Activated naive CD4-positive, alpha-beta T cell treated with Interleukin-2 at 50 U/mL for 16 hours (primary cell): ENCODE measurements around the gene KIF12.
"Not testable (repeated sequence)": the region's sequence is repeated elsewhere in the genome, so short reads cannot be mapped to it uniquely, and the experiment has no call there.

Experiments used
- DNase-seq: peaks from one replicate; pipeline ENCODE4 v3.0.0-alpha.2; 2020

KIF12 gene

DNA sequence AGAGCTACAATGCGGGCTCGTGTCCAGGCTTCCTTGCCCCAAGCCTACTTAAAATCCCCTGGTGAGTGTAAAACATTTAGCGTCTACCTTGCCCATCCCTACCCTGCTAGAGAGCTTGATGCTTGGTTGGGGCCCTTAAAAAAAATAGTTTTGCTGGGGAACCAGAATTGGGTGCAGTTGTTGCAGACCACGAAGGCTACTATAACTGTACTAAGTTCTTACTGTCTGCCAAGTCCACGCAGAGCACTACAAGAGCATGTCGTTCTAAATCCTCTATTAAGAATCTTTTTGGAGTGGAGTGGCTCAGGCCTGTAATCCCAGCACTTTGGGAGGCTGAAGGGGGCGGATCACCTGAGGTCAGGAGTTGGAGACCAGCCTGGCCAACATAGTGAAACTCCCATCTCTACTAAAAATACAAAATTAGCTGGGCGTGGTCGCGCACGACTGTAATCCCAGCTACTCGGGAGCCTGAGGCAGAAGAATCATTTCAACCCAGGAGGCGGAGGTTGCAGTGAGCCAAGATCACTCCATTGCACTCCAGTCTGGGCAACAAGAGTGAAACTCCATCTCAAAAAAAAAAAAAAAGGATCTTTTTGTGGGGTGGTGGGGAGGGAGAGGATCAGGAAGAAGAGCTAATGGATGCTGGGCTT, 16.2 kb downstream of the KIF12 start:
- DNase-seq: not testable (repeated sequence)

DNA sequence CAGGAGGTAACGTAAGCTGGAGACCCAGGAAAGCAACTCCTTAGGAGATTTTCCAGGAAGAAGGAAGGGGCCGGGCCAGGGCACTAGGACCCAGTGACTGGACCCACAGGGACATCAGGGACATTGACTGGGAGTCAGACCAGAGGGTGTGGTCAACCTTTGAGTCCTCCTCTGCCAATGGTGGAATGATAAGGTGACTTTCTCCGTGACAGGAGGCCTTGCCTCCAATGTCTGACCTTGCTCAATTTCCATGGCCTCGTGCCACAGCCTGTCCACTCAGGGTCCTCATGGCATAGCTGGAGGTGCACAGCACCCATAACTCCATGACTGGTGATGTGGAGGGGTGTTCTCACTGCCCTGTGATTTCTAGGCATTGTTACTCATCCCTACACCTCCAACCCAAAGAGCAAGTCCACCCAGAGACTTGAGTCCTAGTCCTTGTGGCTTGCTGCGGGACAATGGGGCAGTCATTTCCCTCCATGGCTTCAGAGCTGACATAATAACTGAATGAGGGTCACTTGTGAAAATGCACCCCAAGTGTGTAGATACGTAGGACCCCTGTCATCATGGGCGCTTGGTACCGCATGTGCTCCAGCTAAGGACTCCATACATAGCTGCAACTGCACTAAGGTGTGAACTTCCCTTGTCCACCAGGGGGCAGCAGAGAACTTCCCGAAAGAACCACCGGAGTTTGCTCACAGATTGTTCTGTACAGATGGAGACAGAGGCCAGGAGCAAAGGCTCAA, 16.9 kb downstream of the KIF12 start:
- DNase-seq: peak; percentile 76

DNA sequence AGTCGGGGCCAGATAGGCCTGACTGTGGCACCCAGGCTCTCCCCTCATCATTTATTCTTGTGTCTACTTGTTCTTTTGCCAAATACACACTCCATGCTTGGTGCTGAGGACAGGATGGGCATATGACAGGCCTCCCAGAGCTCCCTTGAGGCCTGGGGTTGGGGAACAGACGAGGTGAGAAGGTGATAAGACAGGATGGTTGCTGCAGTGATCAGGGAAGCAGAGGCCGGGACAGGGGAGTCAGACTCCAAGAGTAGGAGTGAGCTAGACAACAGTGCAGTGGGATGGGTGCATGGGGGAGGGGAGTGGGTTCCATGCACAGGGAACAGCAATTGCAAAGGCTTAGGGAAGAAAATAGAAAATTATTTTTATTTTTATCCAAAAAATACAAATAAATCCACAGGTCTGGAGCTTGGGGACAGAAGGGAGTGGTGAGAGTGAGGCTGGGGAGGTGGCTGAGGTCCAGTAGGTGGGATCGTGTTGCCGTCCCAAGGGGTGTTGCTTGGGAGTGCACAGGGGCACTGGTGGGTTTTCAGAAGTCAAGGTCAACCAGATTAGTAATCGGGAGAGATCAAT, 17.6 kb downstream of the KIF12 start:
- DNase-seq: no peak

DNA sequence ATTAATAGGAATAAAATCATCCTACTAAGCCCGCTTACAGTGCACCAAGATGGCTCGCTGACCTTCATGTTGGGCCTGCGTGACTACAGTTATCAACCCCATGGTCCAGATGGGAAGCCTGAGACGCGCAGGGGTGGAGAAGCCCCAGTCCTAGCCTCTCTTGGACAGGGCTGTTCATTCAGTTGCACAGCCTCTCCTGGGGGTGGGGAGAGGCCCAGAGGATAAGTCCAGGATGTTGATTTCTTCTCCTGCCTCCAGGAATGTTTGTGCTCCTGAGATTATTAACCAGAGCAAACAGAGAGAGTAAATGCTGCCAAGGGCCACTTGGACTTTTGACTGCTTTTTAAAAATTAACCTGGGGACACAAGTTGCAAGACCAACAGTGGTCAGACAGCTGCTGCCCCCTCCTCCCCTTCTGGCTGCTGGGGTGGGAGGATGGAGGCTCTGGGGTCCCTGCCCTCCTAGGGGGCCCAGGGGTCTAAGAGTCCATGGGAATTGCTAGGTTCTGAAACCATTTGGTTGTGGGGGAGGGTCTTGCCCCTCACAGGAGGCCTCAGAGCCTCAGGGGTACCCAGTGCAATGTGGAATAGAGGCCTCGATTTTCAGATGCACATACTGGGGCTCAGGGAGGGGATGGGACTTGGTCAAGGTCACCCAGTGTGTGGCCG, 18.2 kb downstream of the KIF12 start:
- DNase-seq: no peak

DNA sequence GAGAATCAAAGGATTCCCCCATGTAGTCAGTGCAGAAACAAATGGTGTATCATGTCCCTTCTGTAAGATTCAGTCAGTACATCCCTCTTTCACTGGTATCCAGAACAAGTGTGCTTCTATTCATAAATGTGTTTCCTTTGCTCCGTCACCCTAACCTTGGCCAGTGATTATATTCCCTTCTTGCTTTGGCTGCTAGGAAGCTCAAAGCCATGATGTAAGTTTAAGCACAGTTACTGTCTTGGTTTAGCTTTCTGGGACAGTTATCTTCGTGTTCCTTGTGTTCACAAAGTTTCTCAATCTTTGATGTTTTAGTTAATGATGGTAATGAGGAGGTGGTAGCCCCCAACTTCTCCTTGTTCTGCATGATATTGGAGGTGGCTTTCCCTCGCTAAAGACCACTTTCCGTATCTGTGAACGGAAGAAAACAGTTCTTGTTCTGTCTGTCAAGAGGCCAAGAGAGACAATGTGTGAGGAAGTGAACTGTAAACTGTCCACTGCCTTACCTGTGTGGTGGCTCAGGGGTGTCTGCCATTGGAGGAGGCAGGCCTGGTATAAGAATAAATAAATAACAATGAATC, 18.8 kb downstream of the KIF12 start:
- DNase-seq: no peak

DNA sequence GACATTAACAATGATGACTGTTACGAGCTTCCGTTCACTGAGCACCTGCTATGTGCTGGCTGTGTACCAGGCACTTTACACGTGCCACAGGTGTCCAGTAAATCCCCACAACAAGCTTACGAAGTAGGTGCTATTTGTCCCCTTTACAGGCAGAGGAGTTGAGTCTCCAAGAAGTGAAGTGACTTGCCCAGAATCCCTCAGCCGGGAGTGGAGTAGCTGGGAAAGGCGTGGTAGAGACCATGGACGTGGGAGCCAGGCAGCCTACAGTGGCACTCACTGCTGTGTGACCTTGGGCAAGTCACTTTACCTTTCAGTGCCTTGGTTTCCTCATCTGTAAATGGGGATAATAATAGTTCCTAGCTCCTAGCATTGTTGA, 20.3 kb downstream of the KIF12 start:
- no peak for DNase-seq

DNA sequence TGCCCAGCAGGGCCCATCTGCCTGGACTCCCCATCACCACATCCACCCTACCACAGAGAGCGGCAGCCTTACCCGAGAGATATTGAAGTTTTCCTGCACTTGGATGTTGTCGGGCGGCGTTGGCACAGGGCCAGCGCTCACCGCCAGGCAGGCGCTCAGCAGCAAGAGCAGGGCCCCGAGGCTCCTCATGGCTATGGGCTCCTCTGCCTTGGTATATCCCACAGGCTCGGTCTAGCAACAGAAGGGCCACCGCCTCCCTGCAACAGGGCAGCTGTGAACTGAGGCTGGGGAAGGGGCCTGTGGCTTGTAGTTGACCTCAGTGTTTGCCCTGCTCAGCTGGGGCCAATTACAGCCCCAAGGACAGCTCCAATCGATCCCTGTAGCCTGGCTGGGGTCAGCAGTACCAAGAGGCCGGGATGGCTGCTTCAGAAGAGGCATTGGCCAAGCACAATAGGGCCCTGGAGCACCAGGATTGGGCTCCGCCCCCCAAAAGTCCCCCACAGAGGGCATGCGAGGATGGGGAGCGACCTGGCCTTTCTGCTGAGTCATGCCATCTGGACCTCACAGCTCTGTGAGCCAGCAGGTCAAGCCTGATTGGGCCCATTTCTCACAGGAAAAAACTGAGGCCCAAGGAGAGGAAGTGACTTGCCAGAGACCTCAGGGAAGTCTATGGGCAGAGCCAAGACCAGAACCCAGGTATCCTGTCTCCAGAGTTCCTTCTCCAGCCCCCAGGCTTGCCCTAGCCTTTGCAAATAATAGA, 20.9 kb downstream of the KIF12 start, which contains the start of gene AMBP:
TSS of gene AMBP (minus strand) at position 280 of the 760 bp plus-strand sequence. CDS start at position 189, 91 bp downstream.
- no peak for DNase-seq

DNA sequence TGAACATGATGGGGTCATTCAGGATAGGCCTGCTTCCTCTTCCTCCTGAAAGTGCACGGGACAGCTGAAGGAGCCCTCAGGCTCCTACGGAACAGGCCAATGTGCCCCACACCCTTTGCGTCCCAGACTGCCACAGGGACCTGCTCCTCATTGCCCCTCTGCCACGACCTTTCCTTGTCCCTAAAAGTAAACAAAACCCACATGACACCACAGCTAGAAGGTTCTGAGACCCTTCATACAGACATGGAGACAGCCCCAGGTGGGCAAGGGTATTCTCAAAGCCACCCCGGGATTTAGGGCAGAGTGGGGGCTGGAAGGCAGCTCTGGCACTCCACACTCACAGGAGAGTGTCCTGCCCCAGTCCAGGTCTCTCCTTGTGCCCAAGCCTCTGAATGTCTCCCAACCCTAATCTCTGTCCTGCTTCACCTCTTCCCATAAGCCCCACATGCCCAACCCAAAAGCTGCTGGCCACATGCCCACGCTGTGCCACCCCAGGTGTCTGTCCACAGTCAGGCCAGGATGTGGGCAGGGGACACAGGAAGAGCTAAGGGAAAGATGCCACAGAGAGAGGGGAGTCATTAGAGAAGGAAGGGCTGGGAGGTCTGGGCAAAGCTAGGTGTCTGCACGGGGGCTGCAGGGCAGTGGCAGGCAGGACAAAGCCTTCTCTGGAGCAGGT, 21.8 kb downstream of the KIF12 start:
- DNase-seq: no peak

DNA sequence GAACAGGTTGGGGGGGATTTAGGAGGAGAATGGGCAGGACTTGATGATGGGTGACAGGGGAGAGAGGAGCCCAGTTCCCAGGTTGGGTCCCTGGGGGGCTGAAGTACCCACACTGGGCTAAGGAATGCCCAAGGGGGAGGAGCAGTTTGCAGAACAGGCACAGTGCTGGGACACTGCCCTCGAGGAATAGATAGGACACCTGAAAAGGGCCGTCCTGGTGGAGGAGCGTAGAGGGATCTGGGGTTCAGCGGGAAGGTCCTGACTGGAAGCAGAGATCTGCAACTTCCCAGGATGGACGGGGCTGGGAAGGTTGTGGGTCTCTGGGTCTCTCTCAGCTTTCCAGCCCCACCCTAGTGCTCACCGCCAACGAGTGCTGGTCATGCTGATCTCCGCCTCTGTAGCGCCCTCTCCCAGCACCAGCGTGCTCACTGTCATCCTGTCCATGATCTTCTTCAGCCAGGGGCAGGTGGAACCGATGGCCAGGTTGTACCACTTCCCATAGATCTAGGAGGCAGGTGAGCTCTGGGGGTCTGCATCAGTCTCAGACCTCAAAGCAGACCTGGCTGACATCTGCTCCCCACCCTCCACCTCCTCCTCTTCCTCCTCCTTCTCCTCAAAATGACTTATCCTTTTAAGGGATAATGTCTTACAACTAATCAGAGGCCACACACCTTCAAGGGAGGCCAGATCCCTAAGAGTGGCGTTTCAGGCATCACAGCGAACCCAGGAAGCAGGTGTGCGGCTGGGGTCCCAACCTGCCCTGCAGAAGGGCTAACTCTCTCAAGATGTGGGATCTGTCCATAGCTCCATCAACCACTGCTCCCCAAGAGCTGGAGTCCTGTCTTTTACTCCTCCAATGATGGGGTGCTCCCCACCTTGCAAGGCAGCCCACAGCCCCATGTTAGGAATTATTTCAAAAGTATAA, 22.6 kb downstream of the KIF12 start:
- DNase-seq: no peak

DNA sequence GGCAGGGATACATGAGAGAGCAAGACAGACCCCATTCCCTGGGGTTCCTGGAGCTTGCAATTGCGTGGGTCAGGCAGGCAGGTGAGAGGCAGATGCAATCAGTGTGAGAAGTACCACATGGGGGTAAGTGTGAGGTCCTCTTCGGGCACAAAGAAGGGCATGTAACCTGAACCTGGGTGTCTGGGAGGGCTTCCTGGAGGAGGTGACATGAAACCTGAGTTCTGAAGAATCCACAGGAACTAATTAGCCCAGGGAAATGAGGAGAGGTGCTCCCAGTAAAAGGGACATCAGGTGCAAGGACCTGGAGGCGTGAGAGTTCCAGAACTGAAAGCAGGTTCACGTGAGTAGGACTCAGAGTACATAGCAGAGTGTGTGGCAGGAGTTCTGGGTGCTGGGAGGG, 23.5 kb downstream of the KIF12 start:
- DNase-seq: no peak

DNA sequence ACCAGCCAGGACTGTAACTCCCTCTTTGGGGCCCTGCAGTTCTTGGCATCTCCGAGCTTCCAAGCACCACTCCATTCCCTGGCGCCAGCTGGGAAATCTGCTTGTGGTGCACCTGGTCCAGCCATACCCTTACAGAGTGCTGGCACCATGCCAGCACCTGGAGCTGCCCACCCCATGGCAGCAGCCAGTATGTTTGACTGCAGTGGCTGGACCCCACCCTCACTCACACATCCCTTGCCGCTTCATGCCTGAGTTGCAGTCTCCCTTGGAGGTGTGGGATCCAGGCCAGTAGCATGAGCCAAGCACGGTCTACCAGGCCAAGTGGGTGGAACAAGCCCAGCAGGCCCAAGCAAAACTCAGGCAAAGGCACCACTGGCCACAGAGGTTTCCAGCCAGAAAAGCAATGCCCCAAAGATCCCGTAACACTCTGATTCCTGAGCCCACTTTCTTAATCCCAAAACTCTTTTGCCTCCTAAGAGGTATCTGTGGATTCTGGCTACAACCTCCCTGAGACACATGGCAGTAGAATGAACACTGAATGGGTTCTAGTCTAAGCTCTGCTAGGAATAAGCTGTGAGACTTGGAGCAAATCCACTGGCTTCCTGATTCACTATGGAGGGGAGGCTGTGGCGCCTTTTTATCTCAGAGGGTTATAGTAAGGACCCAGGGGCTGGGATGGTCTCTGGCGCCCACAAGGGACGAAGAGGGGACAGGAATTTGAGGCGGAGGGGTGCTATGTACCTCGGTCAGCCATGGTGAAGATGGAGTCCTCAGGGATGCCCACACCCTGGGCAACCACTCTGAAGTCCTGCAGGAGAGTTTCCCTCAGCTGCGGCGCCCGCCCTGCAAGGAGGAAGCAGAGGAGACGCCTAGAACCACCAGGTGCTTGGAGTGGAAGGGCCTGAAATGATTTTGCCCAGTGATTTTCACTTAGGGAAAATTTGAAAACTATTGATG, 26.6 kb downstream of the KIF12 start:
- no peak for DNase-seq

DNA sequence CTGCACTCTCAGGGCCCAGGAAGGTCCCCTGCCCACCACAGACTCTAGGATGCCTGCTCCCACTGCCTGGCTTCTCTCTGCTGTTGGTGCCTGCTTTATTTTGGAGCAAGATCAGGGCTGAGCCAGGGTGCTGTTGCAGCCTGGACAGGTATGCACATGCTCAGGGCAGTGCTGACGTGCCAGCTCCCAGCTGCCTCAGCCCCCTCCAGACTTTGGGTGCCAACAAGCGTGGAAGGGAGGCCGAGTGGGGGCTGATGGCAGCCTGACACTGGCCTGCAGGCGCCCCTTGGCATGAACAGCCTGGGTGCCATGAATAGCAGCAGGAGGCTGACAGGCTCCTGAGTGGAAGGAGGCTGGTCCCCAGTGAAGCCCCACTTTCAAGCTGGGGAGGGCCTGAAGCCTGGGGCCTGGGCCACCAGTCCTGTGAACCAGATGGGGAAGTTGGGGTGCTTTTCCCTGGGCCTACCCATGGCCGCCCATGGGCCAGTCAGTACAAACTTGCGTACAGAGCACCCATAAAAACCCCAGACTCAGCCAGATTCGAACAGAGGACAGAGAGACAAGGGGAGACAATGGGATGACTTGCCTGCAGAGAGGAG, 27.8 kb downstream of the KIF12 start:
- no peak for DNase-seq

DNA sequence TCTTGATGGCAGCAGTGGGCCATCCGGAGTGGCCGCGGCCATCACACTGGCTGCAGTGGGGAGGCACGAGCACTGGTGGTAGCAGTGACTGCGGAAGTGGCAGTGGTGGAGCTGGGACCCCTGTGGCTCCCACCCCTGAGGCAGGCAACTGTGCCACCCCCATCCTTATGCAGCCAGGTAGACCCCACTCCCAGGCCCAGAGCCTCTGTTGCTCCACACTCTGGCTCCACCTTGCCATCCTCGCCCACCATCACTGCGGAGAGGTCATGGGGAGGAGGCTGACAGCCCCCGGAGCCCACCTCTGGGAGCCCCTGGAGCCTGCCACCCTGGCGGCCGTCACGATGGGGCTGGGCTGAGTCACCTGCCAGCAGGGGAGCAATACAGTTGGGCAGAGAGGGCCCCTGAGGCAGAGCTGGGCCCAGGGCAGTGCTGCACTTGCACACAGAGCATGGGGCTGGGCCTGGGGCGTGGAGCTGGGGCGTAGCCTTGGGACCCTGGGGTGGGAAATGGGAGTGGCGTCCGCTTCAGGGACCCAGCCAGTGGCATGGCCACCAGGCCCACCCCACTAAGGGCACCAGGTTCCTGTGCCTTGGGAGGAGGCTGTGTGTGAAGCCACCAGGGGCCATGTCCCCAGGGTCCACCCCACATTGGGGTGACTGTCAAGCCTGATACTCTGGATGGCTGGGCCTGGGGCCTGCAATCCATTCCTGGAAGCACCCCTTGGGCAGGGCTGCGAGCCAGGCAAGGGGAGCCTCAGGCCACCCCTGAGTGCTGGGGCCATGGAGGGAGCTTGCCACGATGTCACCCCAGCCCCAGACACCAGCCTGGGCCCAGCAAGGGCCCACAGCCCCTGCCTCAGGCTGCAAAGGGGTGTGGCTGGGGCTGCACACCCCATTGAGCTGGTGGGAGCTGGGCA, 28.6 kb downstream of the KIF12 start:
- DNase-seq: no peak

DNA sequence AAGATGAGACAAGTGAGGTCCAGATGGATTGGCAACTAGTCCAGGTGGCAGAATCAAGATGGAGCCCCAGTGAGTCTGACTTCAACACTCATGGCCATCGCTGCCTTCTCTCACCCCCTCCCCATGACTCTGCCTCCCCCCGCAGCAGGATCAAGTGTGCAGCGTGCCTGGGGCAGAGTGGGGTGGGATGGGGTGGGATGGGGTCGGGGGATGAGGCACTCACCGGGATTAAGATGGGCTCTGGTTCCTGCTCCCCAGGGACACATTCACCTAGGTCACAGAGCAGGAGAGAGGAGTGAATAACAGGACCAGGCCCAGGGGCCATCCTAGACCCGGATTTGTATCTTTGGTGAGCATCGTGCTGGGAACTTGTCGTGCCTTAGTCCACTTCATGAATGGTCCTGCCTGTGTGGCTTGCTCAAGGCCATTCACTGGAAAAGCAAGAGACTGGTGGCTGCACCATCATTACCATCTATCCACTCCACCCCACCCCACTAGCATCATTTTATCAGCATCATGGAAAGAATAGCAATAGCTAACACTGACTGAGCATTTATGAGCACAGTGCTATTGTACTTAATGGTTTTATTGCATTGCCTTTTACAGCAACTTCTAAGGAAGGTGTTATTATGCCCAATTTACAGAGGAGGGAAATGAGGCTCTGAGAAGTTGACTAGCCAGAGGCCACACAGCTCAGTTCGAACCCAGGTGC, 29.5 kb downstream of the KIF12 start:
- DNase-seq: no peak

DNA sequence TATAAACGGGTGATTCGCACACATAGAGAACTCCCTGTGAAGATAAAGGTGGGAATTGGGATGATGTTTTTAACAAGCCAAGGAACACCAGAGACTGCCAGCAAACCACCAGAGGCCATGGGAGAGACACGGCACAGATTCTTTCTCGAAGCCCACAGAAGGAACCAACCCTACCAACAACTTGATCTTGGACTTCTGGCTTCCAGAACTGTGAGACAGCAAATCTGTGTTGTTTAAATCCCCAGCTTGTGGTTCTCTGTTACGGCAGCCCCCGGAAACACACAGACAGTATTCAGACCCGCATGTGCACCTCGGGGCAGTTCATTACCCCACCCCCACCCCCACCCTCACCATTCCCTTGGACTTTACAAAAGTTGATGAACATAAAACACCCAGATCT, 33.8 kb downstream of the KIF12 start:
- no peak for DNase-seq

DNA sequence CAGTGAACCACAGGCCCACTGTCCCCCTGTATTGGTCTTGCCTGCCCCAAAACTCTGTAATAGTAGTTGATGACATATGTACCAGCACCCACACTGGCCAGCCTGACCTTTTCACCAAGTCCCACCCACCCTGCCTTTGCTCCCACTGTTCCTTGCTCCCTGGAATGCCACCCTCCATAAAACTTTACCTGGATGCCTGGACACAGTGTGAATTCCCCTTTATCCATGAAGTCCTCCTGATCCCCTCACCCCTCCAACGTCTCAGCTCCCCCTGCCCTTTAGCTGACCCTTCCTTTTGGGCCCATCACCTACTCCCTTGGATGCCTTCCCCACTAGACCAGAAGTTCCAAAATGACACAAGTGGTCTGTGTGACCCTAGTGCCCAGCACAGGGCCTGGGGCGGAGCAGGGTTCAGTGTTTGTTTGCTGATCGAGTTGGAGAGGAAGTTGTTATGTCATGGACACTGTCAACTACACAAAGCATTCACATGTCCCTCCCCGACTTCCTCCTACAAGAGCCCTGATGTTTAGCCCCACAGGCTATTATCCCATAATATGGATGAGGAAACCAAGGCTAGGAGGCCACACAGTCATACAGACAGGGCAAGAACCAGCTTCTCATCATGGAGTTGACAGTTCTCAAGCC, 37.1 kb downstream of the KIF12 start:
- DNase-seq: no peak

DNA sequence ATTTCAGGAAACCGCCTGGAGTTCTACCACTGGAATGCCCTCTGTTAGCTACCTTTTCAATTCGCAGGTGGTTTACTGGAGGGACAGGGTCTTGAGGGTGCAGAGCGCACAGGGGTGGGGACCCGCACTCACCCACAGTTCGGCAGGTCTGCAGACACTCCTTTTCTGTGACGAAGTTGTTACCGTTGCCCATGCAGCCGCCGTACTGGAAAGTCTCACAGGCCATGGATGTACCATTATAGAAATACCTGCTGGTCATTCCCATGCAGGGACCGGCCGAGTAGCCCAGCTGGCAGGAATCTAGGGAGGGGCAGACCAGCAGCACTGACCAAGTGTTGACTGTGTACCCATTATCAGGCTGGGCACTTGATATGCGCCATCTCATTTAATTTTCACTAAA, 37.8 kb downstream of the KIF12 start:
- DNase-seq: no peak
